Activated T-helper 2 cell treated with anti-CD3 and anti-CD28 coated beads, Interferon-gamma antibody, Interleukin-2, Interleukin-4, amounts not matched to agents 10 μg/mL and 5 μg/mL and 100 μg/mL, durations not matched to agents 14 hours and 24 hours and 36 hours (primary cell): ENCODE results near the gene ZNF664. TPM values are rescaled to one million over a fixed set of nuclear protein-coding genes. Genes with fewer than 3 reads are reported as not detected.

Experiments
- DNase-seq: peaks from one replicate; pipeline ENCODE4 v3.0.0; 2021; ENCODE audit warnings: low spot score
- H3K27ac Mint-ChIP-seq: one replicate; pipeline ENCODE4 v1.8.0; 2021; ENCODE audit warnings: mixed read lengths
- H3K27me3 Mint-ChIP-seq: one replicate; pipeline ENCODE4 v1.8.0; 2021; ENCODE audit warnings: low read depth, mixed read lengths
- H3K36me3 Mint-ChIP-seq: one replicate; pipeline ENCODE4 v1.8.0; 2021; ENCODE audit warnings: low read depth, mixed read lengths
- H3K4me1 Mint-ChIP-seq: one replicate; pipeline ENCODE4 v1.8.0; 2021; ENCODE audit warnings: low read depth, mixed read lengths
- H3K4me3 Mint-ChIP-seq: one replicate; pipeline ENCODE4 v1.8.0; 2021; ENCODE audit warnings: low read depth, mild to moderate bottlenecking, moderate library complexity, mixed read lengths
- H3K9me3 Mint-ChIP-seq: one replicate; pipeline ENCODE4 v1.8.0; 2021; ENCODE audit warnings: mixed read lengths
- intact Hi-C: fragments of 100-400 bp; cut with micrococcal nuclease; formaldehyde crosslinking; loops from one replicate; pipeline ENCODE4 v1.15.1; 2023
- total RNA-seq: library from RNA; stranded (reverse); gene quantifications from 2 replicates; pipeline ENCODE4 v1.2.3, GENCODE V29; 2022

Gene ZNF664
- total RNA-seq, 1 donor from 2014 or later: 63.3 TPM

DNA sequence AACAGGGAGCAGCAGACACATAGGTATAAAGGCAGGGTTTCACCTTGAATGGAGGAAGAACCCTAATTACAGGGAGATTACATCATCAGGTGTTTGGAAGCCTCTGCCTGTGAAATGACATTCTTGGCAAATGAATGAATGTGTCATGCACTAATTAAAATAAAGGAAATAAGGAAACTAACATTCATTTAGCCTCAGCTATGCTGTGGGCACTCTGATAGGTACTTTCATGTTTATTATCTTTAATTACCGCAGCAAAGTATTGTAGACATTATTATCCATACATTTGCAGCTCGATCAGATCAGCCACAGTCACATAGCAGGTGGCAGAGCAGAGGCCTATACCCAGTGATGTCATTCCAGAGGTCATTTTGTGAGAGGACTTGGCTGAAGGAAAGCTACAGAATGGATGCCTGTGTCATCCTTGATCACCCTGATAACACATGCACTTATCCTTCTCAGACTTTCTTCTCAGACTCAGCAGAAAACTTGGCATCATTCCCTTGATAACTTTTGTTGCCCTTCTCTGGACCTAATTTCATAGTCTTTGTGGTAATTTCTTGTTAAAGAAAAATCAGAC is 18.4 kb downstream of the ZNF664 start:
- H3K27me3 Mint-ChIP-seq: no peaks in the 10 kb centered on the region
- no peak for DNase-seq
- peaks cover 43% of the 10 kb centered on the region for H3K36me3 Mint-ChIP-seq
- H3K9me3 Mint-ChIP-seq: no peaks in the 10 kb centered on the region
- H3K4me1 Mint-ChIP-seq: peaks cover 23% of the 10 kb centered on the region
- intact Hi-C loops: no loop called here
- H3K27ac Mint-ChIP-seq: no peak overlapping the region
- H3K4me3 Mint-ChIP-seq: no peak overlapping the region

DNA sequence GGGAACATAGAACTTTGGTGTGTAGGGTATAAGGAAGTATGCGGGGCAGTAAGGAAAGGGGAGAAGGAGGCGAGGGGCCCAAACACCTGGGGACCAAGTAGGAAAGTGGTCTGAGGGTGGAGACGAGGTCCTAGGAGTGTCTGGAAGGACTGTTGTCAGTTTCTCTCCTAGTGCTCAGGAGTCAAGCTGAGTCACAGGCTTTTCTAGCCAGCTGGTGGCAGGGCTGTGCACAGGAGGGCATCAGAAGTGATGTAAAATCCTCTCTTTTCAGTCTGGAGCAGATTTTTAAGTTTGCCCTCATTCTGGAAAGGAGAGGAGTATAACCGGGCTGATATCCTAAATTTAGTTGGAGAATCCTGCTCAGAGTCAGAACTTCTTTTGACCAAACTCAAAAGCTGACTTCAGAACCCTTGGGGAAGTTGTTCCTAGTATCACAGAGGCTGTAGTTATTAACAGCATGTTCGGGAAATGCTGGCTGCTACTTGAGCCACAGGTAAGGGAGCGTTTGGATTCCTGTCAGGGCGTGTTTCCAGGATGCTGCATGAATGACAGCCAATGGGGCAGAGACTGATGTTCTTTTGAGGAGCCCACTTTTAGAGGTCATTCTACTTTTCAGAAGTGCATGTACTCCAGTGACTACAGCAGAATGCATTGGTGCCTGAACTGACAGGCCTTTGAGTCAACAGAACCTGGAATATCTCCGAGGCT is 19.3 kb downstream of the ZNF664 start:
- no peaks in the 10 kb centered on the region for H3K9me3 Mint-ChIP-seq

DNA sequence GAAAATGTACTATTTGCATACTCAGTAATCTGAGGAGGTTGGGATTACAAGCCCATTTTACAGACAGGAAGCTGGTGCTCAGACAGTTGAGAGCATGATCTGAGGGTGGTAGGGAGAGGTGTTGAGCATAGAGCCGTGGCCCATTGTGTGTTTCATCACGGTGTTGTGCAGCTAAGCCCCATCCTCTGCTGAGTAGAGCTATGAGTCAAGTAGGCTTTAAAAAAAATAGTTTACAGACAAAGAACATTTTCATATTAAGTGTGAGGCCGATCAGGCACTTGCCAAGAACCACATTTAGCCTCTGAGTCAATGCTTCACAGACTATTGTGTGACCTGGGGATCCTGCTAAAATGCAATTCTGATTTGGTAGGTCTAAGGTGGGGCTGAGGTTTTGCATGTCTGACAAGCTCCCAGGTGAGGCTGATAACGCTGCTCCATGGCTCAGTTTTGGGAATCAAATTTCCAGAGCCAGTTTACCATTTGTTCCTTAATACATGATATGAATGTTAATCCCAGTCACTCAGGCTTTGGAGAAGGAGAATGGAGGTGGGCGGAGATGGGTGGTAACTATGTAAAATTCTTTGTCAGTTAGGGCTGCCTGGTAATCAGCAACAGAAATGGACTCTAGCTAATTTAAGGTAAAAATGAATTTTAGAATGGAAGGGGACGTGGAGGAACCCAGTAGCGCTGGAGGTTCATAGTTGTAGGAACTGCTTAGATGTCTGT is 22.2 kb downstream of the ZNF664 start:
- DNase-seq: no peak
- intact Hi-C loops: no loop called here
- no peak overlapping the region for H3K4me3 Mint-ChIP-seq
- H3K27ac Mint-ChIP-seq: no peak overlapping the region
- peaks cover 34% of the 10 kb centered on the region for H3K4me1 Mint-ChIP-seq
- no peaks in the 10 kb centered on the region for H3K9me3 Mint-ChIP-seq
- H3K27me3 Mint-ChIP-seq: no peaks in the 10 kb centered on the region
- H3K36me3 Mint-ChIP-seq: peaks cover 28% of the 10 kb centered on the region

More for the DNA sequence above, 19.3 kb downstream of the ZNF664 start:
- intact Hi-C loops: no loop called here
- Mint-ChIP-seq H3K4me1 (peaks cover 27% of the 10 kb centered on the region), H3K27ac (no peak overlapping the region), H3K27me3 (no peaks in the 10 kb centered on the region), H3K36me3 (peaks cover 43% of the 10 kb centered on the region), H3K4me3 (no peak overlapping the region)
- no peak for DNase-seq

DNA sequence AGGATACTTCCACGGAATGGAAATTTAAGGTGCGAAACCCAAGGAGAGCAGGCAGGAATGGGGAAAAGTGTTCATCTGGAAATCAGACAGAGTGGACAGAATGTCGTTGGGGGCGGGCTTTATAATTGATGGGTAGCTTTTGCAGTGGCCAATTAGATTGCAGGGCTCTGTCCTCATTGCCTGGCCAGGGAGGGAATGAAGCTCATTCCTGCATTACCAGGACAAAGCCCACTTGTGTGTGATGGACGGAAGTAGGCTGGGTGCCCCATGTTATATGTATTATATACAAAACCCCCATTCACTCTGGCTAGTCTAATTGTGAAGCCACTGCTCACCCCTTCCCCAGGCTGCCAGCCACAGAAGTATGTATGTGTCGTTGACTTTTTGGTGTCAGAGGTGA is 23.6 kb downstream of the ZNF664 start:
- Mint-ChIP-seq H3K9me3 (no peaks in the 10 kb centered on the region), H3K27me3 (no peaks in the 10 kb centered on the region), H3K36me3 (peaks cover 19% of the 10 kb centered on the region), H3K4me3 (no peak overlapping the region), H3K4me1 (peaks cover 29% of the 10 kb centered on the region), H3K27ac (no peak overlapping the region)
- intact Hi-C loops: no loop called here
- DNase-seq: no peak

DNA sequence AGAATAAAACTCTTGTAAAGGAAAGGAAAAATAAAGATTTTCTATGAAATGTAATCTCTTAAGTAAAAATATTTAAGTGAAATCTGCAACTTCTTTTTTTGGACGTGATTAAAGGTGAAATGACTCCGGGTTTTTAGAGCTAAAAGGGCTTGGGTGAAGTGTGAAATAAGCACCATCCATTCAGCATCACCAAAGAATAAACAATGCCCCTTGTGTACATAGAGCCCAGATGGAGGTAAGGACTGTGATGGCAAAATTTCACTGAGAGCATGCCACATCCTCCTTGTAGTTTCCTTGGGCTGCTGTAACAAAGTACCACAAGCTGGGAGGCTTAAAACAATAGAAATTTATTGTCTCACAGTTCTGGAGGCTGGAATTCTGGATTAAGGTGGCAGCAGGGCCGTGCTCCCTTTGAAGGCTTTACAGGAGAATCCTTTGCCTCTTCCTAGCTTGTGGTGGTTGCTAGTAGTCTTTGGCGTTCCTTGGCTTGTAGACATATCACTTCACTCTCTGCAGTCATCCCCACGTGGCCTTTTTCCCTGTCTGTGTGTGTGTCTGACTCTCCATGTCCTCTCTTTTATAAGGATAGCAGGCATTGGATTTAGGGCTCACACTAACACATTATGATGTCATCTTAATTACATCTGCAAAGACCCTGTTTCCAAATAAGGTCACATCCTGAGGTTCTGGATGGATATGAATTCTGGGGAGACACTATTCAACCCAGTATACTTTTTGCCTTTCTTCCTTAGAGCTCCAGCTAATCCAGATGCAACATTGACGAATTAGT is 24.2 kb downstream of the ZNF664 start:
- no peaks in the 10 kb centered on the region for H3K27me3 Mint-ChIP-seq
- H3K36me3 Mint-ChIP-seq: peaks cover 15% of the 10 kb centered on the region
- H3K4me1 Mint-ChIP-seq: peaks cover 29% of the 10 kb centered on the region
- DNase-seq: no peak
- no peaks in the 10 kb centered on the region for H3K9me3 Mint-ChIP-seq
- no peak overlapping the region for H3K4me3 Mint-ChIP-seq
- intact Hi-C loops: no loop called here
- no peak overlapping the region for H3K27ac Mint-ChIP-seq

DNA sequence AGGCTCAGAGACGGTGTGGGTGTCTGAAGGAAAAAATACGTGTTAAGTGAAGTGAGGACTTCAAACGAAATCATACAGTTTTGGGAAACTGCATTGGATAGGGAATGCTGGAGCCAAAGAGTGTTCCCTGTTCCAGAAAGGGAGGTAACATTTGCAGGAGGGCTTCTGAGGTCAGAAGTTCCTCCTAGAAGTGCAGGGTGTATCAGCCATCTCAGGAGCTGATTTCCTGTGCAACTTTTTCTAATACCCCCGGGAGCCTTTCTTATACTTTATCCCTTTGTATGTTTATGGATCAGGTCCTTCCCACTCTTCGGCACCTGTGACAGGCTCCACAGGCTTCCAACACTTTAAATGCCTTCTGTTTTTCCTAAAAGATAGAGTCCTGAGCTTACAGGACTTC is 24.9 kb downstream of the ZNF664 start:
- Mint-ChIP-seq H3K4me1 (peaks cover 29% of the 10 kb centered on the region), H3K27ac (no peak overlapping the region), H3K36me3 (peaks cover 13% of the 10 kb centered on the region)

DNA sequence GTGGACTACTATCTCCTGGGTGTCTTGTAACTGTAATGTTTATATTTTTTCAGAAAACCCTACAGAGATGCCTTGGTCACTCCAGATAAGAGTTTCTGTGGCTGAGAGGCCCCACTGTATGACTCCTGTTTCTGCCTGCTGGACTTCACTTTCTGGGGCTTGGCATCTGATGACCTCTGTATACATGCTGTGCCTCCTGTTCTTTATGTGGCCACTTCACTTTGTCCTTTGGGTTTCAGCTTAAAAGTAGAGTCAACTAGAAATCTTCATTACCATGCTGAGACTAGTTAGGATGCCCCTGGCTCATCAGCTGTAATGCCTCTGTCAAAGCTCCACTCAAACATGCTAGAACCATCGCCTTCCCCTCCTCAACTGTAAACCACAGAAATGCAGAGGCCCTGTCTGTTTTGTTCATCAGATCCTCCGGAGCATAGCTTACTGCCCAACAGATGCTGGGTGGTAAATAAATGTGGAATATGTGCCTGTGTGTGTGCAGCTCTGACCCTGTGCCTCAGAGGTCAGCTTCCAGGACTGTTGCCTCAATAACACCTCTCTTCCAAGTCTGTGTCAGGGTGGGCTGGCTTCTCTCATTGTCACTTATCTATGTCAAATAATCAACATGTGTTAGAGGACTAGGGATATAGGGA is 25.5 kb downstream of the ZNF664 start:
- Mint-ChIP-seq H3K4me3 (no peak overlapping the region), H3K27me3 (no peaks in the 10 kb centered on the region), H3K27ac (no peak overlapping the region), H3K36me3 (peaks cover 11% of the 10 kb centered on the region), H3K9me3 (no peaks in the 10 kb centered on the region), H3K4me1 (peaks cover 29% of the 10 kb centered on the region)
- intact Hi-C loops: no loop called here
- no peak for DNase-seq

More for the DNA sequence above, 24.9 kb downstream of the ZNF664 start:
- Mint-ChIP-seq H3K27me3 (no peaks in the 10 kb centered on the region), H3K4me3 (no peak overlapping the region), H3K9me3 (no peaks in the 10 kb centered on the region)
- intact Hi-C loops: no loop called here
- no peak for DNase-seq

DNA sequence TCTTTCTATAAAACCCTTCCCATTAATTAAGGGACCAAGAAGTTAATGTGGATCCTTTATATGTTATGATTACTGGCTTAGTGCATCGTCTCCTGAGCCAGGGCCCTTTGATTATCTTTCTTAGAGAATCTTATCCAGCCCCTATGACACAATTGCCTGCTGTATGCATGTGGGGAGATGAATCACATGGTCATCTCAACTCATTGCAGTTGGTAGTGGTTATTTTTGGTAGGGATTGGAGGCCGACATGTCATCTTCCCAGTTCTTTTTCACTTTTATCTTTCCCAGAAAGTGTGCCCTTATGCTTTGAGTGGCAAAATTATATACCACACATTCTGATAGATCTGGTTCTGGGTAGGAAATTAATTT is 26.0 kb downstream of the ZNF664 start:
- Mint-ChIP-seq H3K27me3 (no peaks in the 10 kb centered on the region), H3K36me3 (peaks cover 11% of the 10 kb centered on the region), H3K27ac (no peak overlapping the region), H3K4me3 (no peak overlapping the region), H3K9me3 (no peaks in the 10 kb centered on the region), H3K4me1 (peaks cover 29% of the 10 kb centered on the region)
- intact Hi-C loops: no loop called here
- no peak for DNase-seq

DNA sequence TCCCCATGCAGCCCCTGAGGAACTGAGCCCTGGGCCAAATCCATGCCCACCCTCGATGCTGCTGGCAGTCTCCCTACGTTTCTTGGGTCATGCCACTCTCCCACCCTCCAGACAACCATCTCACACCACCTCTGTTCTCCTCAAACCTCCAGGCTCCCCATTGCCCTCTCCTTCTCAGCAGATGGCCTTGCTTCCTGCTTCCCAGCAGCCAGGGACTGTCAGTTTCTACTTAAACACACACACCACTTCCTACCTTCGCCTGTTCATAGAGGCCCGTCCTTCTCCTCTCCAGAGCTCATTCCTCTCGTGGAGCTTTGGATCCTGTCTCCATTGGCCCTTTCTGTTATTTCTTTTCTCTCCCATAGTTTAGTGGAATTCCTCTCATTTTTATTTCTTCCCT is 27.1 kb downstream of the ZNF664 start:
- Mint-ChIP-seq H3K36me3 (peaks cover 11% of the 10 kb centered on the region), H3K4me3 (no peak overlapping the region), H3K27ac (no peak overlapping the region), H3K9me3 (no peaks in the 10 kb centered on the region), H3K4me1 (peaks cover 23% of the 10 kb centered on the region), H3K27me3 (no peaks in the 10 kb centered on the region)
- no peak for DNase-seq
- intact Hi-C loops: no loop called here

DNA sequence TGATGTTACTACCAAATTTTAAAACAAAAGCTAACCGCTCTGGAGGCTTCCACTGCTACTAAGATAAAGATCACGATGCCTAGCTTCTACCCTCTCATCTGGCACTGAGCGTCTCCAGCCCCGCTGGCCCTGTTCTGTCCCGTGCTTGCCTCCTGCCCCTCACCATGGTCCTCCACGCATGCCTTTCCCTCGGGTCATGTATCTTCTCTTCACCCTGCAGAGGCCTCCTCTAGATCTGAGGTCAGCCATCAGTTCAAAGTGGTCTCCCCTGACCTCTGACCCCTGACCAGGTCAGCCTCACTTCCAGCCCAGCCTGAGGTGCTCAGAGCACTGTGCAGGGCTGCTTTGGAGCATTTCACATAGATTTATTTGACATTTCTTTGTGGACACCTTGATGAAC is 28.3 kb downstream of the ZNF664 start:
- Mint-ChIP-seq H3K4me1 (peaks cover 21% of the 10 kb centered on the region), H3K36me3 (peaks cover 10% of the 10 kb centered on the region), H3K9me3 (no peaks in the 10 kb centered on the region), H3K27me3 (no peaks in the 10 kb centered on the region), H3K27ac (no peak overlapping the region), H3K4me3 (no peak overlapping the region)
- intact Hi-C loops: no loop called here
- DNase-seq: no peak

DNA sequence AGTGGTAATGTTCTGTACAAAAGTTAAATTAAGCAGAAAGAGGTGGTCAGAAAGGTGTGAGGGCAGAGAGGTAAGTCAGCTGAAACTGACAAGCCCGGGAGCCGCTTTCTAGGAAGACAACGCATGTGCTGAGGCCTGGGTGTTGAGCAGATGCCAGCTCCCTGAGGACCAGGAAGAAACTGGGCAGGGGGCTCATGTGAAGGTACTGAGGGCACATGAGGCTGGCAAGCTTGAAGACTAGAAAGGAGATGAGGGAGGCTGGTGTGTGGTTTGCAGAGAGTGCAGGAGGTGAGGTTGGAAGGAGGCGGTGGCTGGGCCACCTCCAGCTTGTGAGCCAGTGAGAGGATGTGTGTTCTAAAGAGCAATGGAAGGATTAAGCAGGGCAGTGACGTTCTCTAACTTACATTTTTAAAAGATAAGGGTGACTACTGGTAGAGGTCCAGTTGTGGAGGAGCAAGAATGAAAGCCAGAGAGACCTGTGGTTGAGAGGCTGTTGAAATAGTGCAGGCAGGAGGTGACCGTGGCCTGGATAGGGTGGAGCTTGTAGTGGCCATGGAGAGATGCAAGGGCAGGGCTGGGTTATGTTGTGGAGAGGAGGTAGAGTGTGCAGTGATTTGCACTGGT is 29.1 kb downstream of the ZNF664 start:
- Mint-ChIP-seq H3K27me3 (no peaks in the 10 kb centered on the region), H3K4me1 (peaks cover 24% of the 10 kb centered on the region), H3K27ac (no peak overlapping the region)

DNA sequence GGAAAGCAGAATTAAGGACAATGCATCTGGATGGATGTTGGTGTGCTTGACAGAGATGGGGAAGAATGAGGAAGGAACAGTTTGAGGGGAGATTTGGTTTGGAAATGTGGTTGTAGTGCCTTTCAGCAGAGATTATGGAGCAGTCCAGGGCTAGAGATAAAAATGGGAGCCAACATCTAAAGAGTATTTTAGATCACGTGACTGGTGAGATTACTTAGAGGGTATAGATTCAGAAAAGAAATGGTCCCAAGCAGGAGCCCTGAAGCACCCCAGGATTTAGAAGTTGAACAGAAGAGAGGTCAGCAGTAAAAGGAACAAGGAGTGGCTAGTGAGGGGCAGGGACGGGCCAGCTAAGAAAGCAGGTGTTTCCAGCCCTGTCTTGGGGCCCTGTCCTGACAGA is 29.6 kb downstream of the ZNF664 start:
- peaks cover 17% of the 10 kb centered on the region for H3K36me3 Mint-ChIP-seq
- no peak overlapping the region for H3K27ac Mint-ChIP-seq
- no peaks in the 10 kb centered on the region for H3K27me3 Mint-ChIP-seq
- H3K9me3 Mint-ChIP-seq: no peaks in the 10 kb centered on the region
- peaks cover 26% of the 10 kb centered on the region for H3K4me1 Mint-ChIP-seq
- no peak for DNase-seq
- intact Hi-C loops: no loop called here
- no peak overlapping the region for H3K4me3 Mint-ChIP-seq

More for the DNA sequence above, 29.1 kb downstream of the ZNF664 start:
- peaks cover 15% of the 10 kb centered on the region for H3K36me3 Mint-ChIP-seq
- intact Hi-C loops: no loop called here
- no peak overlapping the region for H3K4me3 Mint-ChIP-seq
- no peak for DNase-seq
- H3K9me3 Mint-ChIP-seq: no peaks in the 10 kb centered on the region
